ENCODE results near the gene MAPK1.
"Not testable (repeated sequence)": the region's sequence is repeated elsewhere in the genome, so short reads cannot be mapped to it uniquely, and the experiment has no call there.

The MAPK1 gene

DNA sequence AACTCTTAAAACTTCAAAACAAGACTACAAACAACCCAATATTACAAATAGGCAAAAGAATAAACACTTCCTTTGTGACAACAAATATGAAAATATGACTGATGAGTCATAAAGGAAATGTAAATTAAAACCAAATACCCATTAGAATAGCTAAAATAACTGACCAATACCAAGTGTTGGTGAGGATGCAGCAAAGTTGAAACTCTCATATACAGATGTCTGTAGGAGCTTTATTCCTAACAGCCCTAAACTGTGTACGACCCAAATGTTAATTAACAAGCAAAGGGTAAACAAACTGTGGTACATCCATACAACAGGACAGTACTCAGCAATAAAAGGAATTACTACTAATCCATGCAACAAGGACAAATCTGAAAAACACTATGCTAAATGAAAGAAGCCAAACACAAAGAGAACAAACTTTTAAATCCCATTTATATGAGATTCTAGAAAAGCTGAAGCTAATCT is 43.0 kb downstream of the MAPK1 start:
- DNase-seq (ENCODE audit: low read depth, low spot score) = no peak
- no peak overlapping the region for H3K27ac ChIP-seq

DNA sequence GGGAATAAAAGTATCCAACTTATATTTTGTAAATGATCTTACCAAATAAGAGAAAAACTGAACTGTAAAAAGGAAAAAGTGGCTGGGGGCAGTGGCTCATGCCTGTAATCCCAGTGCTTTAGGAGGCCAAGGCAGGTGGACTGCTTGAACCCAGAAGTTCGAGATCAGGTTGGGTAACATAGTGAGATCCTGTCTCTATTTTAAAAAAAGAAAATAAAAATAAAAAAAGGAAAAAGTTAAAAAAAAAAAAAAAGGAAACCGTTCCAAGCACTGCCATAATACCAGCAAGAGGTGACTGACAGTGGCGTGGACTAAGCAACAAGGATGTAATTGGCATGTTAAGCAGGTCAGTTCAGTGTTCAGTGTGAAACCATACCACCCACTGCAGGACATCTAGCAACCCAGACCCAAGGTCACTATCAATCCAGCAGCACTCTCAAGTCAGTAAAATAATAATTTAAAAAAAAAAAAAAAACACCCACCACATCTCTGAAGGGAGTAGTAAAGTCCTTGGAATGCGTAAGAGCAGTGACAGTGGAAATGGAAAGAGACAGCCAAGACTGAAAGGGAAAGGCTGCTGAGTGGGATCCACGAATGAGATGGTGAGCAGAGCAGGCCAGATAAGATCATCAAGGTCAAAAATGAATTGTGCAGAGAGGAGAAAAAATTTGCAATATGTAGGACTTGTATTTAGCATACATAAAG is 43.6 kb downstream of the MAPK1 start:
- DNase-seq (ENCODE audit: low read depth, low spot score) = no peak

DNA sequence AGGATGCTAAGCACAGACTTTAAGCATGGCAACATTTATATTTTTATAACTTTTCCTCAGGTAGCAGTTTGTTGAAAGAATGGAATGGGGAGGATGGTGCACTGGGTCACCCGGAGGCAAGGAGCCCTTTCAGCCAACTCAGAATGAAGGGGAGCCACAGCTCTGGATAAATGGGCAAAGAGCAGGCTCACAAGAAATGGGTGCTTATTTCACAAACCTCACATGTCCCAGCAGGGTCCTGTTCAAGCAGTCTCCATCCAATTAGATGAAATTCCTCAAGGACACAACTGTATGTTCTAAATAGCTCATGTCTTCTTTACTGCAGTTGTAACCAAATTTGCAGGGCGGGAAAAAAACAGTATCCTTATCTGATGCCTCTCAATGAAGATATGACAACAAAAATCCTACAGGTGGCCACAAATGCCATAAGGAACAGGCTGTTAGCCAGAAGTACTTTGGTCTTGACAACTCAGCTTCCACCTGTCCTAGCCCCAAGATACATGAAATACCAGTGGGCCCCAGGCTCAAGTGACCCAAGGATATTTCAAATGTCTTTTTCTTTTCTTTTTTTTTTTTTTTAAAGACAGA is 48.2 kb downstream of the MAPK1 start:
- no peak for DNase-seq (ENCODE audit: low read depth, low spot score)
- no peak overlapping the region for H3K27ac ChIP-seq

More for the DNA sequence above, 43.6 kb downstream of the MAPK1 start:
- H3K27ac ChIP-seq = no peak overlapping the region

GRCh38 chr22:21818487-21819182 is 48.8 kb downstream of the MAPK1 start:
- H3K27ac ChIP-seq = no peak overlapping the region
- no peak for DNase-seq (ENCODE audit: low read depth, low spot score)

GRCh38 chr22:21817497-21817853 is 50.0 kb downstream of the MAPK1 start:
- DNase-seq (ENCODE audit: low read depth, low spot score) = not testable (repeated sequence)
- peak overlapping the region; percentile 71 for H3K27ac ChIP-seq

- peak; percentile 45 for DNase-seq (ENCODE audit: low read depth, low spot score)
- H3K27ac ChIP-seq = peak overlapping the region; percentile 71
These were observed 50.5 kb downstream of the MAPK1 start for GRCh38 chr22:21816787-21817496.

DNA sequence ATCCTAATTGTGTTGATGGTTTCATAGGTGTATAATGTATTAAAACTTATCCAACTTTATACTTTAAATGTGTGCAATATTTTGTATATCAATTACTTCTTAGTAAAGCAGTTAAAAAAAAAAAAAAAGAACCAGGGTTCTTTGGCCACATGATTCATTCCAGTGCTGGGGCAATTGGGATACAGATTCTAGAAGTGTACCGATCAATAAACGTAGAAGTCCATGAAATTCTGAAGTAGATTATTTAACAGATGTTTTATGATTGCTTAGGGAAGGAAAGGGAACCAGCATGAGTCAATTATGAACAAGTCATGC is 51.0 kb downstream of the MAPK1 start:
- peak overlapping the region; percentile 71 for H3K27ac ChIP-seq
- no peak for DNase-seq (ENCODE audit: low read depth, low spot score)

- peak overlapping the region; percentile 71 for H3K27ac ChIP-seq
- no peak for DNase-seq (ENCODE audit: low read depth, low spot score)
These were observed 51.5 kb downstream of the MAPK1 start for GRCh38 chr22:21815958-21816357.

GRCh38 chr22:21815357-21815756 is 52.1 kb downstream of the MAPK1 start:
- no peak overlapping the region for H3K27ac ChIP-seq
- DNase-seq (ENCODE audit: low read depth, low spot score) = no peak

- no peak overlapping the region for H3K27ac ChIP-seq
- DNase-seq (ENCODE audit: low read depth, low spot score) = no peak
These were observed 55.5 kb downstream of the MAPK1 start for GRCh38 chr22:21811982-21812381.

DNA sequence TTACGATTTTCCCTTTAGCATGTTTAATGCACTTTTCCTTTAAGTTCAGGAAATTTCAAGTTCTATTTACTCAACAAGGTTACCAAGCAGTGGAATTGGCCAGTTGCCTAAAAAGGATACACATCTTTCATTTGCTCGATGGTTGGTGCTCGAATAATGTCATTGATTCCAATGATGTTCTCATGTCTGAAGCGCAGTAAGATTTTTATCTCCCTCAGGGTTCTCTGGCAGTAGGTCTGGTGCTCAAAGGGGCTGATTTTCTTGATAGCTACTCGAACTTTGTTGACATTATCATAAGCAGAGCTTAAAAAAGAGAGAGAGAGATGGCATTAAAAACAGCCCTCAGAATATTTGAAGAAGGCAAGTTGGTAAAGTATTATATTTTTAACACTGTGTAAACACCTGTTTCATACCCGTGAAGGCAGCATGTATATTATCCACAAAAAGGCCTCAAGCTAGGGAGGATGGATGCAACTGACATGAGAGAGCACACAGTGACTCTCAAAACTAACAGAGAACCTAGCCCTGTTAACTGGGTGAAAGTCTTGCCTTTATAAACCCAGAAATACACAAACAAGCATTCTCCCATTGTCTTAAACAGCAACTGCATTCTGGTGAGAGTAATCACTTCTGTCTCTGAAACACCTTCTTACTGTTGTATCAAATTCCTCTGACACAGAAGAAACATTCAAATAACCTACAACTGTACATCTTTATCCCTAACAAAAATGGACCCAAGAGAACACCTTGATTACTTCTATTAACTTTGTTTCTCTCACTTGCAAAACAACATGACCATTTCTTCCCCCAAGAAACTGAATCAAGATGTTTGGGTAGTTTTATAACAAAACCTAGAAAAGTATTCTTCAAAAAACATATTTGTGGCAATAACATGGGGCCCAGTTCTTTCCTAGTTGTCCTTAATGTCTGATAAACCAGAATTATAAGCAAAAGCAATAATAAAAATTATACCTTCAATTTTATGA is 59.6 kb downstream of the MAPK1 start:
- no peak overlapping the region for H3K27ac ChIP-seq
- no peak for DNase-seq (ENCODE audit: low read depth, low spot score)

DNA sequence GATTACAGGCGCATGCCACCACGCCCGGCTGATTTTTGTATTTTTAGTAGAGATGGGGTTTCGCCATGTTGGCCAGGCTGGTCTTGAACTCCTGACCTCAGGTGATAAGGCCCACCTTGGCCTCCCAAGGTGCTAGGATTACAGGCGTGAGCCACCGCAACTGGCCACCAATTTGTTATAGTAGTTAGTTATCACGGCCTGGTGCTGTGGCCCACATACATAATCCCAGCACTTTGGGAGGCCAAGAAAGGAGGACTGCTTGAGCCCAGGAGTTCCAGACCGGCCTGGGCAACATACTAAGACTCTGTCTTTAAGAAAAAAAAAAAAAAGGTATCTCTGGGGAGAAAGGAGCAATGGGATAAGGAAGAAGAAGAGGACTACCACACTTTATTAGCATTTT is 62.1 kb downstream of the MAPK1 start:
- DNase-seq (ENCODE audit: low read depth, low spot score); H3K27ac ChIP-seq: not testable (repeated sequence)

DNA sequence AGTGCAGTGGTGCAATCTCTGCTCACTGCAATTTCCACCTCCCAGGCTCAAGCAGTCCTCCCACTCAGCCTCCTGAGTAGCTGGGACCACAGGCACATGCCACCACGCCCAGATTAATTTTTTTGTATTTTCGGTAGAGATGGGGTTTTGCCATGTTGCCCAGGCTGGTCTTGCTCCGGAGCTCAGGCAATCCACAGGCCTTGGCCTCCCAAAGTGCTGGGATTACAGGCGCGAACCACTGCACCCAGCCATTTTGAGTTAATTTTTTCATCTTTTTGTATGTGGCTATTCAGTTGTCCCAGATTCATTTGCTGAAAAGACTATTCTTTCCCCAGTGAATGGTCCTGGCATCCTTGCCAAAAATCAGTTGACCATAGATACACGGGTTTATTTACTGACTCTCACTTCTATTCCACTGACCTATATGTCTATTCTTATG is 63.6 kb downstream of the MAPK1 start:
- H3K27ac ChIP-seq = no peak overlapping the region
- DNase-seq (ENCODE audit: low read depth, low spot score) = no peak

GRCh38 chr22:21802673-21803072 is 64.8 kb downstream of the MAPK1 start:
- no peak overlapping the region for H3K27ac ChIP-seq
- no peak for DNase-seq (ENCODE audit: low read depth, low spot score)

DNA sequence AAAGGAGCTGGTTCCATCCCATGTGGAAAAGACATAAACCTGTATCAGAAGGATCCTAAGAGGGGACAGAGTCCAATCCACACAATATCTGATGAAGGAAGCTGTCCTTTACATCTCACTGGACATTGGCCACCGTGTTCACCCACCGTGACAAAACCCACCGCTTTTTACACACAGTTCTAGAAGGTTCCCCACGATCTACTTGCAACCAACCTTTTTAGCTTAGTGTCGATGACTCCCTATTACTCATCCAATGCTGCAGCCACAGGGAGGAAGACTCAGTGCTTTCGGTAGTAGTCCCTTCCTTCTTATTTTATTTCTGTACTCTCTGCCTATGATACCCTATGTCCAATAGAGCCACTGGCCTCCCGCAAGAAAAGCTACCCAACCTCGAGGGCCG is 65.4 kb downstream of the MAPK1 start:
- no peak overlapping the region for H3K27ac ChIP-seq
- no peak for DNase-seq (ENCODE audit: low read depth, low spot score)

DNA sequence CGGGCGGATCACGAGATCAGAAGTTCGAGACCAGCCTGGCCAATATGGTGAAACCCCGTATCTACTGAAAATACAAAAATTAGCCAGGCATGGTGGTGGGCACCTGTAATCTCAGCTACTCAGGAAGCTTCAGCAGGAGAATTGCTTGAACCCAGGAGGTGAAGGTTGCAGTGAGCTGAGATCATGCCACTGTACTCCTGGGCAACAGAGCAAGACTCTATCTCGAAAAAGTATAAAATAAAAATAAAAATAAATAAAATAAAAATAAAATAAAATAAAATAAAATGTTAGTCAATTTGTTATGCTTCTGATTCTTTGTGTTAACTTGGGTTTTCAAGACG is 66.2 kb downstream of the MAPK1 start:
- not testable (repeated sequence) for DNase-seq (ENCODE audit: low read depth, low spot score); H3K27ac ChIP-seq

DNA sequence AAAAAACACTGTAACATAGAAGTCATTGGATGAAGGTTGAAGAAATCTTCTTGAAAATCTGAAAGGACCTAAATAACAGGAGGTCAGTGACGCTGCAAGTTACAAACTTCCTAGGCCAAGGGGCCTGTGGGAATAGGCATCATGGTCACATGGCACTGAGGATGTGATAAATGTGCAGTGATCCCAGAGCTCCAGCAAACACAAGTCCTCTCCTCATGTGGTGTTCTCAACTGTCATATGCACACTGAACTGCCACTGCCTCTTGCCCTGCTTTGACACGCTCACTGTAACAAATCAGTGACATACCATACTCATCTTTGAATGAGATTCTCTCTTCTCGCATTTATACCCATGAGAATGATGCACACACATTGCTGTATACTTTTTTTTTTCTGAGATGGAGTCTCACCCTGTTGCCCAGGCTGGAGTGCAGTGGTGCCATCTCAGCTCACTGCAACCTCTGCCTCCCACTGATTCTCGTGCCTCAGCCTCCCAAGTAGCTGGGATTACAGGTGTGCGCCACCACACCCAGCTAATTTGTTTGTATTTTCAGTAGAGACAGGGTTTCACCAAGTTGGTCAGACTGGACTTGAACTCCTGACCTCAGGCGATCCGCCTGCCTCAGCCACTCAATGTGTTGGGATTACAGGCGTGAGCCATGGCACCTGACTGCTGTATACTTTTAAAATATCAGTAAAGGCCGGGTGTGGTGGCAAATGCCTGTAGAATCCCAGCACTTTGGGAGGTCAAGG is 66.7 kb downstream of the MAPK1 start:
- H3K27ac ChIP-seq = no peak overlapping the region
- no peak for DNase-seq (ENCODE audit: low read depth, low spot score)

GRCh38 chr22:21797444-21798221 is 69.8 kb downstream of the MAPK1 start:
- H3K27ac ChIP-seq = no peak overlapping the region
- no peak for DNase-seq (ENCODE audit: low read depth, low spot score)
